Endothelial cell of umbilical vein (primary cell): ENCODE results near the gene KIAA1671. TPM values are rescaled to one million over a fixed set of nuclear protein-coding genes. Genes with fewer than 3 reads are reported as not detected.

Experiments used
- BruUV-seq: library from RNA; stranded (reverse); fragments of 400-500 nt; replicated peaks from 2 replicates; lab custom pipeline; 2021; lab: Mats Ljungman, UMichigan
- CTCF ChIA-PET: fragments of 300-600, 350-600 bp; sonication (Branson Sonifier 250); formaldehyde crosslinking; loops from one replicate; lab custom pipeline; 2021; ENCODE audit warnings: antibody characterized with exemption, inconsistent platforms; lab: Charles Lee
- POLR2A ChIA-PET: fragments of 300-600, 350-600 bp; sonication (Branson Sonifier 250); formaldehyde crosslinking; loops from one replicate; lab custom pipeline; 2021; ENCODE audit warnings: antibody characterized with exemption, inconsistent platforms; lab: Charles Lee
- DNase-seq: peaks from one replicate; pipeline ENCODE4 v3.0.0-alpha.2; 2011; ENCODE audit warnings: low read depth, low spot score
- FAIRE-seq: peaks from 2 replicates; lab custom pipeline; 2011; peaks lifted over from hg19 to GRCh38; lab: Jason Lieb, UNC
- H2AFZ ChIP-seq: 2 replicates; pipeline ENCODE4 v1.6.0; 2012; ENCODE audit warnings: low read depth, low read length, control low read depth, inconsistent platforms
- H3K27ac ChIP-seq: 2 replicates; pipeline ENCODE4 v1.5.1; 2011; ENCODE audit warnings: low read depth, mild to moderate bottlenecking, control low read depth, low read length, moderate library complexity; ENCODE audit not compliant: insufficient read depth
- H3K27me3 ChIP-seq, 2 experiments: 2 replicates each; pipeline versions ENCODE4 v1.6.0 to v1.6.1; 2011; ENCODE audit warnings: low read length in 2 of 2, mixed read lengths in 1 of 2; ENCODE audit not compliant: control insufficient read depth in 2 of 2, insufficient read depth in 2 of 2
- H3K36me3 ChIP-seq, 2 experiments: 2 replicates in 1 of 2; 3 replicates in 1 of 2; pipeline ENCODE4 v1.5.1; 2011; ENCODE audit warnings: low read length in 2 of 2, mild to moderate bottlenecking in 1 of 2, moderate library complexity in 1 of 2; ENCODE audit not compliant: control insufficient read depth in 2 of 2, insufficient read depth in 2 of 2; ENCODE audit errors: extremely low read depth in 1 of 2
- H3K4me1 ChIP-seq: 3 replicates; pipeline ENCODE4 v1.5.1; 2011; ENCODE audit warnings: mild to moderate bottlenecking, low read length; ENCODE audit not compliant: control insufficient read depth, insufficient read depth; ENCODE audit errors: extremely low read depth
- H3K4me2 ChIP-seq: 2 replicates; pipeline ENCODE4 v1.6.1; 2011; ENCODE audit warnings: low read length, control low read depth, mixed read lengths; ENCODE audit not compliant: insufficient read depth
- H3K4me3 ChIP-seq, 3 experiments: fragments of 200-600 bp in 1 of 3; sonication (generic), shearing (Covaris generic) in 1 of 3; replicated peaks in 1 of 3; 2 replicates each; pipeline ENCODE4 v1.5.1; 2011 to 2016; ENCODE audit warnings: control low read depth in 3 of 3, low read length in 3 of 3, mild to moderate bottlenecking in 2 of 3, inconsistent platforms in 1 of 3, low read depth in 1 of 3, moderate library complexity in 1 of 3; ENCODE audit not compliant: insufficient read depth in 1 of 3
- H3K79me2 ChIP-seq: 2 replicates; pipeline ENCODE4 v1.6.0; 2012; ENCODE audit warnings: low read length, inconsistent platforms; ENCODE audit not compliant: control insufficient read depth, insufficient read depth
- H3K9ac ChIP-seq: replicated peaks from 2 replicates; pipeline ENCODE3; 2011; ENCODE audit warnings: low read length, control low read depth; ENCODE audit not compliant: insufficient read depth; ENCODE audit errors: extremely low read depth
- H3K9me1 ChIP-seq: replicated peaks from 3 replicates; pipeline ENCODE4 v1.6.0; 2011; ENCODE audit warnings: mild to moderate bottlenecking, low read length; ENCODE audit not compliant: control insufficient read depth, insufficient read depth; ENCODE audit errors: extremely low read depth
- H3K9me3 ChIP-seq: replicated peaks from 2 replicates; pipeline ENCODE4 v1.5.1; 2012; ENCODE audit warnings: low read length, inconsistent platforms; ENCODE audit not compliant: control insufficient read depth, insufficient read depth
- H4K20me1 ChIP-seq: replicated peaks from 2 replicates; pipeline ENCODE3; 2011; ENCODE audit warnings: mild to moderate bottlenecking, low read length; ENCODE audit not compliant: control insufficient read depth, insufficient read depth; ENCODE audit errors: extremely low read depth
- EZH2 ChIP-seq: IDR thresholded peaks from 2 replicates; pipeline ENCODE4 v1.6.1; 2012; ENCODE audit warnings: borderline replicate concordance, low read depth, mild to moderate bottlenecking, moderate library complexity, low read length, inconsistent platforms; ENCODE audit not compliant: severe bottlenecking
- FOS ChIP-seq: IDR thresholded peaks from 2 replicates; pipeline ENCODE4 v1.6.1; 2011; ENCODE audit warnings: mild to moderate bottlenecking, low read length, moderate library complexity, borderline replicate concordance; ENCODE audit not compliant: insufficient read depth
- GATA2 ChIP-seq: IDR thresholded peaks from 2 replicates; pipeline ENCODE4 v1.7.0; 2011; ENCODE audit warnings: low read depth, mild to moderate bottlenecking, moderate library complexity, mixed read lengths, low read length; ENCODE audit not compliant: insufficient read length, insufficient read depth
- JUN ChIP-seq: IDR thresholded peaks from 2 replicates; pipeline ENCODE4 v1.6.1; 2011; ENCODE audit warnings: borderline replicate concordance, low read depth; ENCODE audit not compliant: insufficient read length, insufficient read depth
- POLR2A ChIP-seq: IDR thresholded peaks from 2 replicates; pipeline ENCODE4 v1.6.1; 2012; ENCODE audit warnings: low read depth, mild to moderate bottlenecking, control low read depth, low read length
- POLR2AphosphoS5 ChIP-seq: IDR thresholded peaks from 2 replicates; pipeline ENCODE4 v1.6.1; 2012; ENCODE audit warnings: low read depth, mild to moderate bottlenecking, control low read depth, low read length, moderate library complexity; ENCODE audit not compliant: insufficient read depth
- dilution Hi-C: fragments of 300-500 bp; cut with MboI; formaldehyde crosslinking; loops from one replicate; pipeline ENCODE4 v1.15.0; 2019; ENCODE audit warnings: low sequenced_read_pairs; ENCODE audit not compliant: extremely low pct_ligation_motif_present
- intact Hi-C: fragments of 100-400 bp; cut with micrococcal nuclease; formaldehyde crosslinking; loops from one replicate; pipeline ENCODE4 v1.10.0; 2022
- polyA plus RNA-seq, 4 experiments: library from polyadenylated mRNA; depleted of rRNA in 3 of 4; stranded (reverse) in 3 of 4; unstranded in 1 of 4; fragments of >200 nt; gene quantifications; 2 replicates each; pipeline versions ENCODE4 v1.2.1 to v1.2.3, GENCODE V29; 2011 to 2012; ENCODE audit warnings: missing spikeins in 1 of 4
- total RNA-seq: library from RNA; stranded (reverse); gene quantifications from 2 replicates; pipeline ENCODE4 v1.2.3, GENCODE V29; 2021
- TF ChIP-seq, protein P1 (sequence below), 2 donors: IDR thresholded peaks; 1 replicate in 1 of 2; 2 replicates in 1 of 2; pipeline ENCODE4 v1.5.1; 2011; ENCODE audit warnings: low read length in 2 of 2, mild to moderate bottlenecking in 2 of 2, moderate library complexity in 2 of 2, control low read depth in 1 of 2, inconsistent platforms in 1 of 2, low read depth in 1 of 2; ENCODE audit not compliant: insufficient read depth in 1 of 2; ENCODE audit errors: extremely low read depth in 1 of 2

KIAA1671 gene
- total and polyA plus RNA-seq, 2 donors (not counting 3 experiments of a cell fraction or from before 2014, with no cell fraction given) = 23.1 to 85.1 TPM

DNA sequence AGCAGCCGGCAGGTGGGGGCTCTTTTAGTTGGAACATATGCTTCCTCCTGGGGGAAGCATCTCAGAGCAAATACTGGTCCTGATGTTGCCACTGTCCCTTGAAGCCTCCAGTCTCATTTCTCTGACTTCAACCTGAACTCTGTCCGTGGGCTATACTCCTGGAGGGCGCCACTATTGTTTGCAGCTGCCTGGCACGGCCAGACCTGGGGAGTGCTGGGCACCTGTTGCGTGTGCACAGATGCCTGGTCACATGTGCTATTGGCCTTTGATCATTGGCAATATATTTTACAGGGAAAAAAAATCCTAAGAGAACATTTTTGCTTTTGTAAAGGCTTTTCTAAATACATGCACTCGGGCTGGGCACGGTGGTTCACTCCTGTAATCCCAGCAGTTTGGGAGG is 24.2 kb upstream of the KIAA1671 start:
- no peak overlapping the region for H3K4me2 ChIP-seq
- H3K27ac ChIP-seq = no peak overlapping the region
- H3K4me3 ChIP-seq = no peak overlapping the region
- CTCF ChIA-PET = interaction anchor here (1.1 to 1.2 kb wide), 2 partner anchors 10 to 158 kb away, joined by 3 read pairs; no protein-coding TSS in a partner anchor
- no peak overlapping the region for H3K9ac ChIP-seq
- dilution Hi-C loops = no loop called here
- no peak overlapping the region for H2AFZ ChIP-seq
- no peaks in the 10 kb centered on the region for H3K9me3 ChIP-seq
- POLR2A ChIA-PET = no interaction called here
- intact Hi-C loops = no loop called here
- BruUV-seq = no TSS peak
- no peaks in the 10 kb centered on the region for H4K20me1 ChIP-seq
- TF ChIP-seq POLR2A = no peak
- no peak for TF ChIP-seq JUN
- TF ChIP-seq EZH2 = no peak
- TF ChIP-seq, protein P1, sequence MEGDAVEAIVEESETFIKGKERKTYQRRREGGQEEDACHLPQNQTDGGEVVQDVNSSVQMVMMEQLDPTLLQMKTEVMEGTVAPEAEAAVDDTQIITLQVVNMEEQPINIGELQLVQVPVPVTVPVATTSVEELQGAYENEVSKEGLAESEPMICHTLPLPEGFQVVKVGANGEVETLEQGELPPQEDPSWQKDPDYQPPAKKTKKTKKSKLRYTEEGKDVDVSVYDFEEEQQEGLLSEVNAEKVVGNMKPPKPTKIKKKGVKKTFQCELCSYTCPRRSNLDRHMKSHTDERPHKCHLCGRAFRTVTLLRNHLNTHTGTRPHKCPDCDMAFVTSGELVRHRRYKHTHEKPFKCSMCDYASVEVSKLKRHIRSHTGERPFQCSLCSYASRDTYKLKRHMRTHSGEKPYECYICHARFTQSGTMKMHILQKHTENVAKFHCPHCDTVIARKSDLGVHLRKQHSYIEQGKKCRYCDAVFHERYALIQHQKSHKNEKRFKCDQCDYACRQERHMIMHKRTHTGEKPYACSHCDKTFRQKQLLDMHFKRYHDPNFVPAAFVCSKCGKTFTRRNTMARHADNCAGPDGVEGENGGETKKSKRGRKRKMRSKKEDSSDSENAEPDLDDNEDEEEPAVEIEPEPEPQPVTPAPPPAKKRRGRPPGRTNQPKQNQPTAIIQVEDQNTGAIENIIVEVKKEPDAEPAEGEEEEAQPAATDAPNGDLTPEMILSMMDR (IDR thresholded peaks at IDR 0.05; ENCODE audit: extremely low read depth in 1 of 2, insufficient read depth in 1 of 2, low read depth in 1 of 2, low read length in 2 of 2) = no peak
- TF ChIP-seq POLR2AphosphoS5 = no peak
- no peak for TF ChIP-seq FOS
- TF ChIP-seq GATA2 = no peak
- no peaks in the 10 kb centered on the region for H3K9me1 ChIP-seq
- no peaks in the 10 kb centered on the region for H3K36me3 ChIP-seq
- H3K4me1 ChIP-seq = peaks cover 20% of the 10 kb centered on the region
- FAIRE-seq = no peak
- H3K27me3 ChIP-seq = peaks cover 14 to 16% of the 10 kb centered on the region in 2 experiments
- H3K79me2 ChIP-seq = no peaks in the 10 kb centered on the region
- DNase-seq = no peak
